Uterus (tissue), 2 donors: ENCODE results near the gene ACVRL1.

Source experiments
- CTCF ChIP-seq, 4 experiments: fragments of 200-600 bp in 2 of 4; fragments of 450-650 bp in 2 of 4; sonication (generic) in 2 of 4; IDR thresholded peaks; one replicate each; pipeline ENCODE4 v1.5.1; 2016 to 2019; ENCODE audit warnings: antibody characterized with exemption in 4 of 4, mild to moderate bottlenecking in 2 of 4, moderate library complexity in 1 of 4
- POLR2A ChIP-seq, 2 donors: fragments of 450-650 bp; IDR thresholded peaks; one replicate each; pipeline ENCODE4 v1.6.1; 2016; ENCODE audit warnings: antibody characterized with exemption in 2 of 2, mild to moderate bottlenecking in 1 of 2, moderate library complexity in 1 of 2

DNA sequence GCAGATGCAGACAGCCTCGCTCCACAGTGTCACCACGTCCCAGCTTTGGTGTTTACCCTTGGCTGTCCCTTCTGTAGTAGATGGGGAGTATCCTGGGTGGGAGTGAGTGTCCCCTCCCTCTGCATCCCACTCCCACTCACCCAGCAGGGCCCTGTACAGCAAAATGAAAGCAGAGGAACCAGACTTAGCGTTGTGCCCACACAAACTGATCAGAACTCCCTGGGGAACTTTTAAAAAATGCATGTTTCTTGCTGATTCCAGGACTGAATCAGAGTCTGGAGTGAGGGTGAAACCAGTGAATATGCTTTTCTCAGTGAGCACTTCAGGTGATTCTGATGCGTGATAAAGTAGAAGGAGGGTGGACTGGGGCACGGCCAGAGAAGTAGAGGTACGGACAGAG lies 2.9 kb downstream of the ACVRL1 start:
- TF ChIP-seq CTCF (IDR thresholded peaks at IDR 0.05) (no peak), POLR2A (IDR thresholded peaks at IDR 0.05) (no peak)
